ENCODE measurements around the gene ATP5F1C. TPM values are rescaled to one million over a fixed set of nuclear protein-coding genes. Genes with fewer than 3 reads are reported as not detected.
"Not testable (repeated sequence)": the region's sequence is repeated elsewhere in the genome, so short reads cannot be mapped to it uniquely, and the experiment has no call there.

ATP5F1C gene
- total RNA-seq, 4 donors from 2014 or later, result 193 to 492 (median 332) TPM

DNA sequence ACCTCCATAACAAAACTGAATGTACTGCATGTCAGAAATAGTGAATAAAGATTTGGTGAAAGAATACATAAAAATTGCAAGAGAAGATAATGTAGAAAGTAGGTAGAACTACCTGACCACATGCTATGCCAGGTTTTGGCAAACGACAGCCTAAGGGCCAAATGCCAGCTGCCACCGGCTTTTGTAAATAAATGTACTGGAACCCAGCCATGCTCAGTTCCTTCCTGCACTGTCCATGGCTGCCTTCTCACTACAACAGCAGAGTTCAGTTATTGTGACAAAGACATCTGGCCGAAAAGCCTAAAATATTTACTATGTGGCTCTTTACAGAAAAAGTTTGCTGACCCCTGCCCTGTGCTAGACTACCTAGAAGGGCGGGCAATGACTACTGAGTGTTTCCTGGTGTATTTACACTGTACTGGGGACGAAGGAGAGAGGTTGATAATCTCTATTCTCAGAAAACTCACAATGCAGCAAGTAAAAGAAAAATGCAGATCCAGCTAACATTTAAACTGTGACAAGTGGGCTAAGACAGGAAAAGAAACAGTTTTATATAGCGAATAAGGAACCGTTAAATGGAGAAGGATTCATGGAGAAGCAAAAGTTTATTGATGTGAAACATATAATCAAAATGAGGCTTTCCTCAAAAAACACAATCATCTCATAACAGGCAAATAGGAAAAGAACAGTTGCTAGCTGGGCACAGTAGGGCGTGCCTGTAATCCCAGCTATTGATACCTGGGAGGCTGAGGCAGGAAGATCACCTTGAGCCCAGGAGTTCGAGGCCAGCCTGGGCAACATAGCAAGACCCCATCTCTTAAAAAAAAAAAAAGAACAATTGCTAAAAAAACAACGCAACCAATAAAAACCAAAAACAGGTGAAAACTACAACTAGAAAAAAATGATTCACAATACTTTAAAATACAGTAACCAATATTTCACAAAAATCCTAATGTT, 13.9 kb upstream of the ATP5F1C start:
- in situ Hi-C loops (cut with MboI; ENCODE audit: low pct_ligation_motif_present in 1 of 4, low pct_unique_long_range_greater_than_20kb in 1 of 4, low sequenced_read_pairs in 3 of 4) (no loop called here), intact Hi-C loops (cut with DNase I; ENCODE audit: low total_unique reads) (no loop called here)
- H3K27ac ChIP-seq, result no peak overlapping the region
- no peaks in the 10 kb centered on the region for H3K9me3 ChIP-seq
- no peaks in the 10 kb centered on the region for H3K27me3 ChIP-seq
- TF ChIP-seq POLR2A (IDR thresholded peaks at IDR 0.05) (no peak), EP300 (IDR thresholded peaks at IDR 0.05; ENCODE audit: low read depth) (no peak), POLR2AphosphoS5 (IDR thresholded peaks at IDR 0.05) (no peak)
- TF ChIP-seq, protein P1, sequence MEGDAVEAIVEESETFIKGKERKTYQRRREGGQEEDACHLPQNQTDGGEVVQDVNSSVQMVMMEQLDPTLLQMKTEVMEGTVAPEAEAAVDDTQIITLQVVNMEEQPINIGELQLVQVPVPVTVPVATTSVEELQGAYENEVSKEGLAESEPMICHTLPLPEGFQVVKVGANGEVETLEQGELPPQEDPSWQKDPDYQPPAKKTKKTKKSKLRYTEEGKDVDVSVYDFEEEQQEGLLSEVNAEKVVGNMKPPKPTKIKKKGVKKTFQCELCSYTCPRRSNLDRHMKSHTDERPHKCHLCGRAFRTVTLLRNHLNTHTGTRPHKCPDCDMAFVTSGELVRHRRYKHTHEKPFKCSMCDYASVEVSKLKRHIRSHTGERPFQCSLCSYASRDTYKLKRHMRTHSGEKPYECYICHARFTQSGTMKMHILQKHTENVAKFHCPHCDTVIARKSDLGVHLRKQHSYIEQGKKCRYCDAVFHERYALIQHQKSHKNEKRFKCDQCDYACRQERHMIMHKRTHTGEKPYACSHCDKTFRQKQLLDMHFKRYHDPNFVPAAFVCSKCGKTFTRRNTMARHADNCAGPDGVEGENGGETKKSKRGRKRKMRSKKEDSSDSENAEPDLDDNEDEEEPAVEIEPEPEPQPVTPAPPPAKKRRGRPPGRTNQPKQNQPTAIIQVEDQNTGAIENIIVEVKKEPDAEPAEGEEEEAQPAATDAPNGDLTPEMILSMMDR (IDR thresholded peaks at IDR 0.05), result no peak
- peaks cover 0 to 49% (median 14%) of the 10 kb centered on the region in 4 donors for H3K36me3 ChIP-seq
- H3K4me3 ChIP-seq, result no peak overlapping the region
- WGBS, 2 donors (ENCODE audit: low coverage in 1 of 2), result 56% methylated on average over 5 to 10 of the region's 10 CpGs
- H3K4me1 ChIP-seq, result peaks cover 0 to 10% (median 2%) of the 10 kb centered on the region in 4 donors
- DNase-seq, result peak; percentile 52

DNA sequence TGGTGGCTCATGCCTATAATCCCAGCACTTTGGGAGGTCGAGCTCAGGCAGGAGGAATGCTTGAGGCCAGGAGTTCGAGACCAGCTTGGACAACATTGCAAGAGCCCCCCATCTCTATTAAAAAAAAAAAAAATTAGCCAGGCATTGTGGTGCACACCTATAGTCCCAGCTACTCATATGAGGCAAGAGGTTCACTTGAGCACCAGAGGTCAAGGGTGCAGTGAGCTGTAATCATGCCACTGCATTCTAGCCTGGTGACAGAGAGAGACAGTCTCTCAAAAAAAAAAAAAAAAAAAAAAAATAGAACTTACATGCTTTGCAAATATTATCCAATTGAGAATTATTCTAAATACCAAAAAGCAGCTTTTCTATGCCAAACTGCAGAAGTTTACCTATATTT, 11.2 kb upstream of the ATP5F1C start:
- TF ChIP-seq EP300 (IDR thresholded peaks at IDR 0.05; ENCODE audit: low read depth) (no peak), POLR2AphosphoS5 (IDR thresholded peaks at IDR 0.05) (no peak), POLR2A (IDR thresholded peaks at IDR 0.05) (no peak)
- TF ChIP-seq, protein P1 (IDR thresholded peaks at IDR 0.05), result no peak
- no peak for DNase-seq
- in situ Hi-C loops (cut with MboI; ENCODE audit: low pct_ligation_motif_present in 1 of 4, low pct_unique_long_range_greater_than_20kb in 1 of 4, low sequenced_read_pairs in 3 of 4), result no loop called here

DNA sequence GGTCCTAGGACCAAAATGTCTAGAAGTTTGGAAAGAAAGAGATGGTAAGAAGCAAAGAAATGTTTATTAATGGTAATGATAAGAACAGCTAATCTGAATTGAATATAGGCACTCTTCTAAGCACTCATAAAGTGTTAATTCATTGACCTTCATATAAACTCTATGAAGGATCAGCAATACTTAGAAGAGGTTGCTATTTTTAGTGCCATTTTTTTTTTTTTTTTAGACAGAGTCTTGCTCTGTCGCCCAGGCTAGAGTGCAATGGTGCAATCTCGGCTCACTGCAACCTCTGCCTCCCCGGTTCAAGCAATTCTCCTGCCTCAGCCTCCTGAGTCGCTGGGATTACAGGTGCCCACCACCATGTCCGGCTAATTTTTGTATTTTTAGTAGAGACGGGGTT, 5.8 kb upstream of the ATP5F1C start:
- H3K4me3 ChIP-seq; H3K27ac ChIP-seq; in situ Hi-C loops (cut with MboI; ENCODE audit: low pct_ligation_motif_present in 1 of 4, low pct_unique_long_range_greater_than_20kb in 1 of 4, low sequenced_read_pairs in 3 of 4); DNase-seq; intact Hi-C loops (cut with DNase I; ENCODE audit: low total_unique reads); H3K9me3 ChIP-seq; H3K27me3 ChIP-seq: not testable (repeated sequence)
- Histone ChIP-seq H3K36me3 (peaks cover 0 to 46% (median 5%) of the 10 kb centered on the region in 4 donors), H3K4me1 (peaks cover 7 to 11% (median 9%) of the 10 kb centered on the region in 4 donors)
- WGBS, 2 donors (ENCODE audit: low coverage in 1 of 2), result 92 to 94% methylated on average over 6 of the region's 6 CpGs

More for the DNA sequence above, 11.2 kb upstream of the ATP5F1C start:
- Histone ChIP-seq H3K36me3 (peaks cover 0 to 72% (median 13%) of the 10 kb centered on the region in 4 donors), H3K9me3 (no peaks in the 10 kb centered on the region), H3K4me3 (no peak overlapping the region), H3K27me3 (no peaks in the 10 kb centered on the region), H3K27ac (no peak overlapping the region), H3K4me1 (peaks cover 0 to 10% (median 2%) of the 10 kb centered on the region in 4 donors)
- intact Hi-C loops (cut with DNase I; ENCODE audit: low total_unique reads), result no loop called here
- 97% methylated on average over 2 of the region's 2 CpGs; no CpG with 5 or more reads in 1 of the 2 donors for WGBS, 2 donors (ENCODE audit: low coverage in 1 of 2)

DNA sequence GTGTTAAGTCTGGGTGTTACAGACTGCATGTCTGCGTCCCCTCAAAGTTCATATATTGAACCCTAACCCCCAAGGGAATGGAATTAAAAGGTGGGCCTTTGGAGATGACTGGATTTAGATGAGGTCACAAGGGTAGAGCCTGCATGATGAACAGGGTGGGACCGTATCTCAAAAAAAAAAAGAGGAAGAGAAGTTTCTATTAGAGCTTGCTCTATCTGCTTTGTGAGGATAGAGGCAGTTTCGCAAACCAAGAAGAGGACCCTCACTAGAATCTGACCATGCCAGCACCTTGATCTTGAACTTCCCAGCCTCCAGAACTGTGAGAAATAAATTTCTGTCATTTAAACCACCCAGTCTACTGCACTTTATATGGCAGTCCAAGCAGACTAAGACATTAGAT, 1.5 kb upstream of the ATP5F1C start:
- H3K9me3 ChIP-seq, result no peaks in the 10 kb centered on the region
- H3K4me1 ChIP-seq, result peaks cover 24 to 38% (median 32%) of the 10 kb centered on the region in 4 donors
- 75 to 78% methylated on average over 2 to 3 of the region's 3 CpGs for WGBS, 2 donors (ENCODE audit: low coverage in 1 of 2)
- no peak overlapping the region for H3K27ac ChIP-seq
- no peak for TF ChIP-seq POLR2AphosphoS5 (IDR thresholded peaks at IDR 0.05)
- DNase-seq, result no peak
- in situ Hi-C loops (cut with MboI; ENCODE audit: low pct_ligation_motif_present in 1 of 4, low pct_unique_long_range_greater_than_20kb in 1 of 4, low sequenced_read_pairs in 3 of 4) (no loop called here), intact Hi-C loops (cut with DNase I; ENCODE audit: low total_unique reads) (no loop called here)
- H3K4me3 ChIP-seq, result peak overlapping the region in 1 of 4 donors; percentile 98
- H3K36me3 ChIP-seq, result peaks cover 0 to 4% (median 0%) of the 10 kb centered on the region in 4 donors
- H3K27me3 ChIP-seq, result no peaks in the 10 kb centered on the region

DNA sequence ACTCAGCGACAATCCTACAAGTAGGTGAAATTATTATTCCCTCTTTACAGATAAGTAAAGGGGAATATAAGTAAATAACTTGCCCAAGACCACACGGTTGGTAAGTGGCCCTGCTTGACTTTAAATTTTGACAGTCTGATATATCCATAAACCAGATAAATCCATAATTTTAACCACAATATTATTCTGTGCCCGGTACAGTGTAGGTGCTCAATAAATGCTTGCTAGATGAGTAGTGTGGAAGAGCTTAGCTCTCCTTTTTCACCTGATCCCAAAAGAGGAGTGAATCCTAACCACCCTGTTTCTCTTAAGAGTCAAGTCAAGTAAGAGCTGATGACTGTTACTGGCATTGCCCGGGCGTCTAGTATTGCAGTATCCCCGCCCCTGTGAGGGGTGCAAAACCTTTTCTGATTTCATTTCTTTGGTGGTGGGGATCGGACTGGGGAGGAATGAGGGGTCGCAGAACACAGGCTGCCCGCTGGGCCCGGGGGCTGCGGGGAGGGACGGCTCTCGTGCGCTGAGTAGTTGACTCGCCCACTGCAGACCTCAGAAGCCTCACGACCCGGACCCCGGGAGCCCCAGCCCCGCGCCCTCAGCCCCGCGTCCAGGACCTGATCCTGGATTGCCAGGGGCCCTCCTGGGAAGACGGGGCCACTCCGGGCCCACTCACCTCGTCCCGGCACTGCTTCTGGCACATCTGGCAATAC, 674 bp upstream of the ATP5F1C start:
- no peak for DNase-seq
- in situ Hi-C loops (cut with MboI; ENCODE audit: low pct_ligation_motif_present in 1 of 4, low pct_unique_long_range_greater_than_20kb in 1 of 4, low sequenced_read_pairs in 3 of 4), result no loop called here
- Histone ChIP-seq H3K36me3 (no peaks in the 10 kb centered on the region), H3K27ac (peak overlapping the region; percentile 88 to 93 (median 91)), H3K4me1 (peaks cover 24 to 47% (median 39%) of the 10 kb centered on the region in 4 donors), H3K27me3 (no peaks in the 10 kb centered on the region), H3K4me3 (peak overlapping the region; percentile 66 to 98 (median 92)), H3K9me3 (no peaks in the 10 kb centered on the region)
- TF ChIP-seq EP300 (IDR thresholded peaks at IDR 0.05; ENCODE audit: low read depth) (no peak), POLR2AphosphoS5 (IDR thresholded peaks at IDR 0.05) (no peak), POLR2A (IDR thresholded peaks at IDR 0.05) (no peak)
- TF ChIP-seq, protein P1 (IDR thresholded peaks at IDR 0.05), result no peak
- intact Hi-C loops (cut with DNase I; ENCODE audit: low total_unique reads), result no loop called here
- WGBS, 2 donors (ENCODE audit: low coverage in 1 of 2), result 3% methylated on average over 18 of the region's 26 CpGs; no CpG with 5 or more reads in 1 of the 2 donors

Data from transverse colon (tissue), 4 donors.